Neuronal stem cell (in vitro differentiated cells): ENCODE data around the gene ENAH.

Experiments
- DNase-seq: peaks from one replicate; pipeline ENCODE4 v3.0.0-alpha.2; 2013; ENCODE audit warnings: low spot score
- H2AFZ ChIP-seq: one replicate; pipeline ENCODE4 v1.6.1; 2013; ENCODE audit warnings: mild to moderate bottlenecking, low read length, inconsistent platforms
- H2AK5ac ChIP-seq: 2 replicates; pipeline ENCODE4 v1.6.1; 2013; ENCODE audit warnings: low read depth, mild to moderate bottlenecking, inconsistent platforms, low read length, moderate library complexity, mixed read lengths
- H2BK120ac ChIP-seq: 2 replicates; pipeline ENCODE4 v1.6.1; 2013; ENCODE audit warnings: low read depth, mild to moderate bottlenecking, inconsistent platforms, low read length, moderate library complexity, mixed read lengths
- H2BK12ac ChIP-seq: one replicate; pipeline ENCODE4 v1.6.1; 2013; ENCODE audit warnings: low read length, inconsistent platforms
- H2BK15ac ChIP-seq: 2 replicates; pipeline ENCODE4 v1.6.1; 2013; ENCODE audit warnings: mild to moderate bottlenecking, low read length, inconsistent platforms, mixed read lengths
- H2BK5ac ChIP-seq: one replicate; pipeline ENCODE4 v1.6.1; 2013; ENCODE audit warnings: inconsistent platforms, mild to moderate bottlenecking, low read length, moderate library complexity
- H3K14ac ChIP-seq: one replicate; pipeline ENCODE4 v1.6.1; 2013; ENCODE audit warnings: low read length, inconsistent platforms
- H3K18ac ChIP-seq: 2 replicates; pipeline ENCODE4 v1.6.1; 2013; ENCODE audit warnings: low read length, inconsistent platforms
- H3K23ac ChIP-seq: 2 replicates; pipeline ENCODE4 v1.6.1; 2013; ENCODE audit warnings: low read depth, mild to moderate bottlenecking, mixed read lengths, low read length, inconsistent platforms; ENCODE audit not compliant: poor library complexity
- H3K27ac ChIP-seq: replicated peaks from 3 replicates; pipeline ENCODE4 v1.5.1; 2013; ENCODE audit warnings: low read length, inconsistent platforms
- H3K27me3 ChIP-seq, 3 experiments: 2 replicates each; pipeline ENCODE4 v1.6.1; 2013; ENCODE audit warnings: low read length in 3 of 3, mild to moderate bottlenecking in 2 of 3, inconsistent platforms in 1 of 3, low read depth in 1 of 3, mixed read lengths in 1 of 3, moderate library complexity in 1 of 3; ENCODE audit not compliant: control insufficient read depth in 3 of 3, insufficient read depth in 3 of 3
- H3K36me3 ChIP-seq, 2 donors: replicated peaks in 1 of 2; 2 replicates each; pipeline ENCODE4 v1.6.1; 2013; ENCODE audit warnings: low read length in 2 of 2; ENCODE audit not compliant: control insufficient read depth in 2 of 2, insufficient read depth in 2 of 2
- H3K4ac ChIP-seq: 2 replicates; pipeline ENCODE4 v1.6.1; 2013; ENCODE audit warnings: inconsistent platforms, mild to moderate bottlenecking, low read length, moderate library complexity
- H3K4me1 ChIP-seq, 2 donors: 1 replicate in 1 of 2; 2 replicates in 1 of 2; pipeline ENCODE4 v1.6.1; 2013; ENCODE audit warnings: low read length in 2 of 2, low read depth in 1 of 2; ENCODE audit not compliant: control insufficient read depth in 2 of 2, insufficient read depth in 1 of 2
- H3K4me2 ChIP-seq: one replicate; pipeline ENCODE4 v1.6.1; 2013; ENCODE audit warnings: mild to moderate bottlenecking, low read length, inconsistent platforms; ENCODE audit not compliant: insufficient read depth, poor library complexity, severe bottlenecking
- H3K4me3 ChIP-seq, 2 donors: 2 replicates each; pipeline ENCODE4 v1.5.1; 2013; ENCODE audit warnings: low read length in 2 of 2, mild to moderate bottlenecking in 2 of 2, inconsistent platforms in 1 of 2, moderate library complexity in 1 of 2
- H3K79me1 ChIP-seq: one replicate; pipeline ENCODE4 v1.6.1; 2013; ENCODE audit warnings: low read depth, mild to moderate bottlenecking, inconsistent platforms, low read length, moderate library complexity
- H3K9ac ChIP-seq: one replicate; pipeline ENCODE4 v1.6.1; 2013; ENCODE audit warnings: mild to moderate bottlenecking, low read depth, low read length, inconsistent platforms; ENCODE audit not compliant: poor library complexity
- H3K9me3 ChIP-seq, 2 donors: replicated peaks in 1 of 2; 2 replicates each; pipeline versions ENCODE3 to v1.6.1; 2013; ENCODE audit warnings: low read length in 2 of 2, mild to moderate bottlenecking in 2 of 2, inconsistent platforms in 1 of 2, low read depth in 1 of 2, mixed read lengths in 1 of 2, moderate library complexity in 1 of 2; ENCODE audit not compliant: control insufficient read depth in 2 of 2, insufficient read depth in 1 of 2
- H4K8ac ChIP-seq: one replicate; pipeline ENCODE4 v1.6.1; 2013; ENCODE audit warnings: low read depth, mild to moderate bottlenecking, inconsistent platforms, low read length, moderate library complexity
- H4K91ac ChIP-seq: one replicate; pipeline ENCODE4 v1.6.1; 2013; ENCODE audit warnings: low read length, low read depth, mild to moderate bottlenecking, inconsistent platforms; ENCODE audit not compliant: poor library complexity
- WGBS, 2 donors: extraction: QIAGEN DNeasy Blood & Tissue Kit; methylation state at CpG; one replicate each; pipeline ENCODE4 v1.1.7; 2013; ENCODE audit warnings: missing lambda C conversion rate in 2 of 2, mixed read lengths in 1 of 2; ENCODE audit not compliant: insufficient read length in 2 of 2, insufficient replicate concordance in 1 of 2; ENCODE audit errors: extremely low coverage in 2 of 2; 5-methylcytosine and 5-hydroxymethylcytosine counted together

The ENAH gene

DNA sequence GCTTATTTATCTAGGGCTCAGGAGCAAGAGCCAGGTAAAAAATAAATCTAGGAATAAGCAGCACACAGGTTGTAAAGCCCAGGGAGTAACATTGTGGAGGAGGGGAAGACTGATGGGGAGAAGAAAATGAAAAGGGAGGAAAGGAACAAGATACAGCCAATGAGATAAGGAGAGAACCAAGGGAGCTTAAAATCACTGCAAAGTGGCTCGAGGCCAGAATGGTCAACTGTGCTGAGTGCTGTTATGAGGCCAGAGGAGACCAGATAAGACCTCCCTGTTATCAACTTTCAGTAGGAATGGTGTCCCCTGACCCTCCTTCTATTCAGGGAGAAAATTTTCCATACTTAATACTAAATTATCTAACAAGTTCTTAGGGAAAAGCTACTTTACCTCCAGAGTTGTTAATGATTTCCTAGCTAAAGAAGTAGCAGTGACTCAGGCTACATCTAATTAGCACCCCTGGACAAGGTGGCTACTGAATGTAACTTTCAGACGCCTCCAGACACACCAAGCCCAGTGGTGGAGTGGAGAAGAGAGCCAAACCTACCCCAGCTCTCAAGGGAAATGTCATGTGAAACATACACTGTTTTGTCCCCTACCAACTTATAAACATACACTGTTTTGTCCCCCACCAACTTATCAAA lies 25.5 kb downstream of the ENAH start:
- Histone ChIP-seq H3K4me3 (no peak overlapping the region), H2BK5ac (no peak overlapping the region), H3K27ac (no peak overlapping the region), H3K79me1 (peaks cover 6% of the 10 kb centered on the region), H3K36me3 (peaks cover 4 to 35% of the 10 kb centered on the region in 2 donors), H3K9me3 (peaks cover 2 to 4% of the 10 kb centered on the region in 2 donors), H2AK5ac (no peak overlapping the region), H4K8ac (no peak overlapping the region), H2BK120ac (no peak overlapping the region), H3K18ac (no peak overlapping the region), H2BK12ac (no peak overlapping the region), H3K14ac (no peak overlapping the region), H3K27me3 (no peaks in the 10 kb centered on the region), H3K4me2 (no peak overlapping the region), H4K91ac (no peak overlapping the region), H3K23ac (no peak overlapping the region), H2BK15ac (no peak overlapping the region), H3K4me1 (peaks cover 4 to 8% of the 10 kb centered on the region in 2 donors), H3K4ac (no peak overlapping the region), H2AFZ (no peak overlapping the region), H3K9ac (no peak overlapping the region)
- no peak for DNase-seq
- WGBS, 2 donors, result no CpG with 5 or more reads among the region's 2 CpGs

DNA sequence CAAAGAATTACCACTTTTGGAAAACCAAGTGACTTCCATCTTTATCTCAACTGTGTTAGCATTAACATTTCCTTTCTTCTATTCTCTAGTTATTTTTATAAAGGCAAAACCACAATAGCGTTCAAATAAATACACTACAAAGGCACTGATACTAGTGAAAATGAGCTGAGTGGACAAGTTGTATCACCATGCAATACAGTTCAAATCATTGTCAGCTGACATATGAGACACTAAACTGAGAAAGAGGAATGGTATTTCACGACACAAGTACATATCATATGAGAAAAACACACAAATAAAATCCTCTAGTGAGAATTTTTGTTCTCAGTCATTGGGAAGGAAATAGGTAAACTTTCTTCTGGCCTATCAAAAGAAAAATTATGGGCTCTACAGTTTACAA lies 26.2 kb downstream of the ENAH start:
- Histone ChIP-seq H4K91ac (no peak overlapping the region), H3K79me1 (peaks cover 7% of the 10 kb centered on the region), H3K9me3 (peaks cover 2 to 12% of the 10 kb centered on the region in 2 donors), H3K23ac (no peak overlapping the region), H2AFZ (no peak overlapping the region), H3K9ac (no peak overlapping the region), H2BK12ac (no peak overlapping the region), H3K14ac (no peak overlapping the region), H3K36me3 (peaks cover 5 to 36% of the 10 kb centered on the region in 2 donors), H3K4me1 (peaks cover 4 to 8% of the 10 kb centered on the region in 2 donors), H3K18ac (no peak overlapping the region), H2BK120ac (no peak overlapping the region), H2BK5ac (no peak overlapping the region), H2AK5ac (no peak overlapping the region), H3K4me3 (no peak overlapping the region), H2BK15ac (no peak overlapping the region), H3K27ac (no peak overlapping the region), H3K4ac (no peak overlapping the region), H3K27me3 (no peaks in the 10 kb centered on the region), H3K4me2 (no peak overlapping the region), H4K8ac (no peak overlapping the region)
- no peak for DNase-seq
- no CpG with 5 or more reads among the region's 2 CpGs for WGBS, 2 donors

DNA sequence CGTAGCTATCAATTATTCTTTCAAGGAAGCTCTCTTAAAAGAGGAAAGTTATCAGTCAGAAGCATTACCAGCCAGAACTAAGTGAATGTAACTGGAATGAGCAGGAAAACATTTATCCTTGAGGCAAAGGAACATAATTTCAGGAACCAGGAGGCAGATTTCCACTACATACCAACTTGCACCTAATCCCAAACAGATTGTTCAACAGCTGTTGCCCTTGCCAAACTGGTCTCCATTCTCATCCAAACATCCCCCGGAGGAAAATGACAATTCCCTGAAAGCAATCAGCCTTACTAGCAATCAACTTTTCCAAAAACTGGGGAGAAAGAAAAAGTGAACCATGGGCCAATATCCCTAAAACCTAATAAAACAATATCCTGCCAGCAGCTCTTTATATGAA lies 35.0 kb downstream of the ENAH start:
- Histone ChIP-seq H2BK12ac (no peak overlapping the region), H4K8ac (no peak overlapping the region), H2AFZ (no peak overlapping the region), H3K18ac (no peak overlapping the region), H3K27ac (no peak overlapping the region), H3K9me3 (peaks cover 2 to 45% of the 10 kb centered on the region in 2 donors), H3K27me3 (no peaks in the 10 kb centered on the region), H2BK120ac (no peak overlapping the region), H2AK5ac (no peak overlapping the region), H3K14ac (no peak overlapping the region), H4K91ac (no peak overlapping the region), H3K79me1 (peaks cover 9% of the 10 kb centered on the region), H2BK5ac (no peak overlapping the region), H3K4me3 (no peak overlapping the region), H3K36me3 (peaks cover 2 to 27% of the 10 kb centered on the region in 2 donors), H3K4me2 (no peak overlapping the region), H3K23ac (no peak overlapping the region), H3K4ac (no peak overlapping the region), H2BK15ac (no peak overlapping the region), H3K4me1 (peaks cover 0 to 3% of the 10 kb centered on the region in 2 donors), H3K9ac (no peak overlapping the region)
- no CpG with 5 or more reads among the region's 2 CpGs for WGBS, 2 donors
- no peak for DNase-seq

DNA sequence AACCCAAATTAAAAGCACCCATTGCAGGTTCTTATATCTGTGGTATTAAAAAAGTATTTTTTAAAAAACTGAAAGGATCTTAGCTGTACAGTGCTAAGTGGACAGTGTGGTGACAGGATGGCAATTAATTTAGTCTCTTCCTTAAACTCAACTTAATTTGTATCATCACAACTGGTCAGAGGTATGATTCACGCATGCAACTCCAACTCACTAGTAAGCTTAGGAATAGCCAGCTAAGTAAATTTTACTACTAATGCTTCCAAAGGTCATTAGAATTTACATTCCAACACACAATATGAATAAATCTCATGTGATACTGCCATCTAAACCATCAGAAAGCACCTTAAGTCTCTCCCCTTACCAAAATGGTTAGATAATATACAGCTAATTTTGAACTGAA lies 35.4 kb downstream of the ENAH start:
- H2AFZ ChIP-seq, result no peak overlapping the region
- H2BK12ac ChIP-seq, result no peak overlapping the region
- H3K23ac ChIP-seq, result no peak overlapping the region
- no peak overlapping the region for H3K4me3 ChIP-seq
- H2BK5ac ChIP-seq, result no peak overlapping the region
- H3K27ac ChIP-seq, result no peak overlapping the region
- no peak overlapping the region for H2AK5ac ChIP-seq
- no peak overlapping the region for H3K9ac ChIP-seq
- H3K79me1 ChIP-seq, result peaks cover 7% of the 10 kb centered on the region
- H3K9me3 ChIP-seq, result peaks cover under 1 to 41% of the 10 kb centered on the region in 2 donors
- H3K14ac ChIP-seq, result no peak overlapping the region
- DNase-seq, result no peak
- H3K36me3 ChIP-seq, result peaks cover 1 to 24% of the 10 kb centered on the region in 2 donors
- no peak overlapping the region for H3K4me2 ChIP-seq
- no peak overlapping the region for H3K18ac ChIP-seq
- no peak overlapping the region for H3K4ac ChIP-seq
- H2BK15ac ChIP-seq, result no peak overlapping the region
- H4K8ac ChIP-seq, result no peak overlapping the region
- WGBS, 2 donors, result no CpG with 5 or more reads among the region's 1 CpG
- H4K91ac ChIP-seq, result no peak overlapping the region
- no peaks in the 10 kb centered on the region for H3K27me3 ChIP-seq
- no peak overlapping the region for H2BK120ac ChIP-seq
- peaks cover 0 to 3% of the 10 kb centered on the region in 2 donors for H3K4me1 ChIP-seq
